Measurements from ENCODE around the gene FSIP1.

DNA sequence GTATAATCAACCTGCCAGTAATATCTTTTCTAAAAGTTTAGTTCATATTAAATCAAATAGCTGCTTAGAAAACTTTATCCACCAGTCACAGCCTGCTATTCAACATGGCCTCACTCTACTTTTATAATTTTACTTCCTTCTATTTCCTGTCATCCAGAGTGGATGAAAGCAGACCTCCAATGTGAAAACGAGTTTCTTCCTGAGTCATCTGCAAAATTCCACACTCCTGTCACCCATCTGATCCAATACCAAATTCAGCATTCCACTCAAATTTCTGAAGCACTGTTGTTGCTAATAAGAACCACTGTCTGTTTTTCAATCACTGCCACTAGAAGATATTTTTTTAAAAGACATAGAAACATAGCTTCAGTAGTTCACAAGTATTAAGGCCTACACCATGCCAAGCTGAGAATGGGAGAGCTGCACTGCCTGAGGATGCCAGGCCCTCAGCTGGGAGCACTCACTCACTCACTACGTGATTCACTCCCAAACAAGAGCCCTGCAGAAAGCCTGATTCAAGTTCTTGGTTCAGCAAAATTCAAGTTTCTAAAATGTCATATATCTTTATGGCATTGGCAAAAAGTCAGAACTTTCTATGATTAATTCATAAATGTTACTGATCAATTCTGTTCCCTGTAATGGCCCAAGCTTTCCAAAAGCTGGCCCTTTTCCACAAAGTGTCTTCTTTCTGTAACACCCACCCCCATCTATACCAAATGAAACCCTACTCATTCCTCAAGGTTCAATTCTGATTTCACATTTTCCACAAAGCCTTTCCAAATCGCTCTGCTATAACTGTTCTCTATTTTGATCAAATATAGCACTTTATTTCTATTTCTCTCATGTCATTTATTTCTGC lies 82.9 kb downstream of the FSIP1 start:
- TF ChIP-seq, protein P1, sequence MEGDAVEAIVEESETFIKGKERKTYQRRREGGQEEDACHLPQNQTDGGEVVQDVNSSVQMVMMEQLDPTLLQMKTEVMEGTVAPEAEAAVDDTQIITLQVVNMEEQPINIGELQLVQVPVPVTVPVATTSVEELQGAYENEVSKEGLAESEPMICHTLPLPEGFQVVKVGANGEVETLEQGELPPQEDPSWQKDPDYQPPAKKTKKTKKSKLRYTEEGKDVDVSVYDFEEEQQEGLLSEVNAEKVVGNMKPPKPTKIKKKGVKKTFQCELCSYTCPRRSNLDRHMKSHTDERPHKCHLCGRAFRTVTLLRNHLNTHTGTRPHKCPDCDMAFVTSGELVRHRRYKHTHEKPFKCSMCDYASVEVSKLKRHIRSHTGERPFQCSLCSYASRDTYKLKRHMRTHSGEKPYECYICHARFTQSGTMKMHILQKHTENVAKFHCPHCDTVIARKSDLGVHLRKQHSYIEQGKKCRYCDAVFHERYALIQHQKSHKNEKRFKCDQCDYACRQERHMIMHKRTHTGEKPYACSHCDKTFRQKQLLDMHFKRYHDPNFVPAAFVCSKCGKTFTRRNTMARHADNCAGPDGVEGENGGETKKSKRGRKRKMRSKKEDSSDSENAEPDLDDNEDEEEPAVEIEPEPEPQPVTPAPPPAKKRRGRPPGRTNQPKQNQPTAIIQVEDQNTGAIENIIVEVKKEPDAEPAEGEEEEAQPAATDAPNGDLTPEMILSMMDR (IDR thresholded peaks at IDR 0.05), result no peak
- no peak for TF ChIP-seq POLR2AphosphoS5 (IDR thresholded peaks at IDR 0.05)

All from sigmoid colon (tissue), 4 donors.